Smooth muscle cell (in vitro differentiated cells): ENCODE measurements around the gene SATB1. TPM values are rescaled to one million over a fixed set of nuclear protein-coding genes. Genes with fewer than 3 reads are reported as not detected.

Source experiments
- DNase-seq: peaks from one replicate; lab custom pipeline; 2025; ENCODE audit not compliant: unreplicated experiment; lab: John Stamatoyannopoulos, UW
- H2AFZ ChIP-seq: fragments of 200-600 bp; sonication (generic); 2 replicates; pipeline ENCODE4 v1.6.0; 2016; ENCODE audit warnings: antibody characterized with exemption, low read depth, mild to moderate bottlenecking
- H3F3A ChIP-seq: fragments of 200-600 bp; sonication (generic); 2 replicates; pipeline ENCODE4 v1.6.0; 2017; ENCODE audit warnings: antibody characterized with exemption, low read depth
- H3K27ac ChIP-seq: fragments of 200-600 bp; sonication (generic); 2 replicates; pipeline ENCODE4 v1.5.1; 2016; ENCODE audit warnings: low read depth, mild to moderate bottlenecking
- H3K27me3 ChIP-seq: fragments of 200-600 bp; sonication (generic); 2 replicates; pipeline ENCODE4 v1.6.1; 2016; ENCODE audit warnings: low read depth, mild to moderate bottlenecking
- H3K36me3 ChIP-seq: fragments of 200-600 bp; sonication (generic); 2 replicates; pipeline ENCODE4 v1.5.1; 2016; ENCODE audit warnings: low read depth
- H3K4me1 ChIP-seq: fragments of 200-600 bp; sonication (generic); 2 replicates; pipeline ENCODE4 v1.5.1; 2016; ENCODE audit warnings: low read depth
- H3K4me2 ChIP-seq: fragments of 200-600 bp; sonication (generic); 2 replicates; pipeline ENCODE4 v1.6.0; 2016; ENCODE audit warnings: mild to moderate bottlenecking
- H3K4me3 ChIP-seq: fragments of 200-600 bp; sonication (generic); 2 replicates; pipeline ENCODE4 v1.5.1; 2016; ENCODE audit warnings: mild to moderate bottlenecking
- H3K79me2 ChIP-seq: fragments of 200-600 bp; sonication (generic); 2 replicates; pipeline ENCODE4 v1.6.0; 2016; ENCODE audit warnings: low read depth, mild to moderate bottlenecking
- H3K9ac ChIP-seq: fragments of 200-600 bp; sonication (generic); 2 replicates; pipeline ENCODE4 v1.6.0; 2016; ENCODE audit warnings: low read depth
- H3K9me3 ChIP-seq: fragments of 200-600 bp; sonication (generic); replicated peaks from 2 replicates; pipeline ENCODE4 v1.5.1; 2016; ENCODE audit warnings: low read depth
- H4K20me1 ChIP-seq: fragments of 200-600 bp; sonication (generic); 2 replicates; pipeline ENCODE4 v1.6.0; 2016; ENCODE audit warnings: low read depth
- WGBS: methylation state at CpG from one replicate; pipeline ENCODE4 v1.1.7; 2016; ENCODE audit warnings: low lambda C conversion rate; 5-methylcytosine and 5-hydroxymethylcytosine counted together
- polyA plus RNA-seq: library from polyadenylated mRNA; unstranded; fragments of >200 nt; fragmentation: Nextera tagmentation; extraction: Ambion mirVana; gene quantifications from 2 replicates; pipeline ENCODE4 v1.2.1, GENCODE V29; 2016
- total RNA-seq: library from RNA; depleted of rRNA; stranded (reverse); fragments of >200 nt; gene quantifications from 2 replicates; pipeline ENCODE4 v1.2.3, GENCODE V29; 2014
- TF ChIP-seq, protein P1 (sequence below): fragments of 200-600 bp; sonication (generic); IDR thresholded peaks from 2 replicates; pipeline ENCODE4 v1.5.1; 2017; ENCODE audit warnings: borderline replicate concordance, mild to moderate bottlenecking, antibody characterized with exemption; ENCODE audit not compliant: insufficient read depth, poor library complexity, severe bottlenecking

Gene SATB1
- total and polyA plus RNA-seq, 2 experiments from 2014 or later = 4.1 to 9.3 TPM

- Histone ChIP-seq H4K20me1 (no peaks in the 10 kb centered on the region), H3F3A (no peaks in the 10 kb centered on the region), H3K4me1 (no peaks in the 10 kb centered on the region), H3K27ac (no peak overlapping the region), H3K36me3 (no peaks in the 10 kb centered on the region), H2AFZ (no peak overlapping the region), H3K79me2 (no peaks in the 10 kb centered on the region), H3K27me3 (no peaks in the 10 kb centered on the region), H3K9me3 (no peaks in the 10 kb centered on the region), H3K4me2 (no peak overlapping the region), H3K4me3 (no peak overlapping the region), H3K9ac (no peak overlapping the region)
- 96% methylated on average over 12 of the region's 12 CpGs for WGBS
- no peak for DNase-seq
- TF ChIP-seq, protein P1, sequence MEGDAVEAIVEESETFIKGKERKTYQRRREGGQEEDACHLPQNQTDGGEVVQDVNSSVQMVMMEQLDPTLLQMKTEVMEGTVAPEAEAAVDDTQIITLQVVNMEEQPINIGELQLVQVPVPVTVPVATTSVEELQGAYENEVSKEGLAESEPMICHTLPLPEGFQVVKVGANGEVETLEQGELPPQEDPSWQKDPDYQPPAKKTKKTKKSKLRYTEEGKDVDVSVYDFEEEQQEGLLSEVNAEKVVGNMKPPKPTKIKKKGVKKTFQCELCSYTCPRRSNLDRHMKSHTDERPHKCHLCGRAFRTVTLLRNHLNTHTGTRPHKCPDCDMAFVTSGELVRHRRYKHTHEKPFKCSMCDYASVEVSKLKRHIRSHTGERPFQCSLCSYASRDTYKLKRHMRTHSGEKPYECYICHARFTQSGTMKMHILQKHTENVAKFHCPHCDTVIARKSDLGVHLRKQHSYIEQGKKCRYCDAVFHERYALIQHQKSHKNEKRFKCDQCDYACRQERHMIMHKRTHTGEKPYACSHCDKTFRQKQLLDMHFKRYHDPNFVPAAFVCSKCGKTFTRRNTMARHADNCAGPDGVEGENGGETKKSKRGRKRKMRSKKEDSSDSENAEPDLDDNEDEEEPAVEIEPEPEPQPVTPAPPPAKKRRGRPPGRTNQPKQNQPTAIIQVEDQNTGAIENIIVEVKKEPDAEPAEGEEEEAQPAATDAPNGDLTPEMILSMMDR = no peak
These were observed 30.6 kb downstream of the SATB1 start for GRCh38 chr3:18394384-18394995.

- no peaks in the 10 kb centered on the region for H3F3A ChIP-seq
- H2AFZ ChIP-seq = no peak overlapping the region
- TF ChIP-seq, protein P1 = no peak
- no peak overlapping the region for H3K9ac ChIP-seq
- H3K27me3 ChIP-seq = no peaks in the 10 kb centered on the region
- H3K4me3 ChIP-seq = no peak overlapping the region
- H3K27ac ChIP-seq = no peak overlapping the region
- no peaks in the 10 kb centered on the region for H3K36me3 ChIP-seq
- H3K4me1 ChIP-seq = no peaks in the 10 kb centered on the region
- no peaks in the 10 kb centered on the region for H4K20me1 ChIP-seq
- no peak overlapping the region for H3K4me2 ChIP-seq
- no peak for DNase-seq
- no peaks in the 10 kb centered on the region for H3K79me2 ChIP-seq
- WGBS = 62% methylated on average over 2 of the region's 2 CpGs
- H3K9me3 ChIP-seq = no peaks in the 10 kb centered on the region
These were observed 31.2 kb downstream of the SATB1 start for GRCh38 chr3:18393906-18394305.

- Histone ChIP-seq H3F3A (no peaks in the 10 kb centered on the region), H3K9ac (no peak overlapping the region), H3K27ac (no peak overlapping the region), H3K4me3 (no peak overlapping the region), H2AFZ (no peak overlapping the region), H3K27me3 (no peaks in the 10 kb centered on the region), H4K20me1 (no peaks in the 10 kb centered on the region), H3K79me2 (no peaks in the 10 kb centered on the region), H3K9me3 (no peaks in the 10 kb centered on the region), H3K36me3 (no peaks in the 10 kb centered on the region), H3K4me2 (no peak overlapping the region), H3K4me1 (no peaks in the 10 kb centered on the region)
- WGBS = 63% methylated on average over 3 of the region's 3 CpGs
- DNase-seq = no peak
- TF ChIP-seq, protein P1 = no peak
These were observed 35.0 kb downstream of the SATB1 start for GRCh38 chr3:18390024-18390660.
